Measurements from ENCODE around the gene USP7.

DNA sequence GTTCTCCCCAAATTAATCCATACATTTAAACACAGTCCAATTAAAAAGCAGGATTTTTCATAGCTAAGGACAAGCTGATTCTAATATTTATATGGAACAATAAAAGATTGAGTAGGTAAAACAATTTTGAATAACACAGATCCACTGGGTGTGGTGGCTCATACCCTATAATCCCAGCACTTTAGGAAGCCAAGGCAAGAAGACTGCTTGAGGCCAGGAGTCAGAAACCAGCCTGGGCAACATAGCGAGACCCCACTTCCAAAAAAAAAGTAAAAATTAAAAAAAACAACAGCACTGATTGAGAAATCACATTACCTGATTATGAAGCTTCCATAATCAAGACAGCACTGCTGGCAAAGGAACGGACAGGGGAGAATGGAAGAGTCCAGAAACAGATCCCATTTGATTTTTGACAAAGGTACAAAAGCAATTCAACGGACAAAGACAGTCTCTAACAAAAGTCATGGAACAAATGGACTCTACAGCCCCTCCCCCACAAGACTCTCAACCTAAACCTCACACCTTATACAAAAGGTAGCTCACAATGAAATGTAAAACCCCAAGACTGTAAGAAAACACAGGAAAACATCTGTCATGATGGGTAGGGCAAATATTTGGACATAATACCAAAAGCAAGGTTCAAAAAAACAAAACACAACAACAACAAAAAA lies 17.9 kb downstream of the USP7 start:
- TF ChIP-seq EZH2 (IDR thresholded peaks at IDR 0.05; ENCODE audit: insufficient read depth, poor library complexity, severe bottlenecking): no peak
- TF ChIP-seq EZH2phosphoT487 (IDR thresholded peaks at IDR 0.05; ENCODE audit: insufficient read depth, low read depth): no peak

All from GM23248 (cell line).